H9 (cell line): Measurements from ENCODE around the gene THSD7B. TPM values are rescaled to one million over a fixed set of nuclear protein-coding genes. Genes with fewer than 3 reads are reported as not detected.

Experiments
- DNase-seq: peaks from one replicate; pipeline ENCODE4 v3.0.0-alpha.2; 2017
- H2AFZ ChIP-seq: one replicate; pipeline ENCODE4 v1.6.1; 2013; ENCODE audit warnings: mild to moderate bottlenecking, low read length, control low read depth, moderate library complexity
- H2AK5ac ChIP-seq: 2 replicates; pipeline ENCODE4 v1.6.1; 2013; ENCODE audit warnings: low read length, control low read depth, mixed read lengths; ENCODE audit not compliant: insufficient read length
- H2BK120ac ChIP-seq: one replicate; pipeline ENCODE4 v1.6.1; 2013; ENCODE audit warnings: low read depth, mild to moderate bottlenecking, low read length, control low read depth, inconsistent platforms; ENCODE audit not compliant: poor library complexity, severe bottlenecking
- H2BK12ac ChIP-seq: 2 replicates; pipeline ENCODE4 v1.6.1; 2013; ENCODE audit warnings: low read length, control low read depth, mixed read lengths, low read depth; ENCODE audit not compliant: insufficient read length
- H2BK15ac ChIP-seq: 2 replicates; pipeline ENCODE4 v1.6.1; 2013; ENCODE audit warnings: low read depth, low read length, control low read depth
- H2BK20ac ChIP-seq: one replicate; pipeline ENCODE4 v1.6.1; 2013; ENCODE audit warnings: low read depth, mild to moderate bottlenecking, low read length, control low read depth, inconsistent platforms; ENCODE audit not compliant: poor library complexity, severe bottlenecking
- H2BK5ac ChIP-seq: 2 replicates; pipeline ENCODE4 v1.6.1; 2013; ENCODE audit warnings: low read length, control low read depth, mixed read lengths; ENCODE audit not compliant: insufficient read length
- H3K14ac ChIP-seq: 2 replicates; pipeline ENCODE4 v1.6.1; 2013; ENCODE audit warnings: low read length, control low read depth; ENCODE audit not compliant: insufficient read depth
- H3K18ac ChIP-seq: 2 replicates; pipeline ENCODE4 v1.6.1; 2013; ENCODE audit warnings: low read depth, mild to moderate bottlenecking, mixed read lengths, low read length, control low read depth; ENCODE audit not compliant: insufficient read length
- H3K23ac ChIP-seq: 2 replicates; pipeline ENCODE4 v1.6.1; 2013; ENCODE audit warnings: low read length, control low read depth, mixed read lengths, low read depth; ENCODE audit not compliant: insufficient read length
- H3K23me2 ChIP-seq: 2 replicates; pipeline ENCODE4 v1.6.1; 2013; ENCODE audit warnings: low read depth, mild to moderate bottlenecking, mixed read lengths, low read length, control low read depth; ENCODE audit not compliant: insufficient read length, poor library complexity, severe bottlenecking
- H3K27ac ChIP-seq: 2 replicates; pipeline ENCODE4 v1.5.1; 2013; ENCODE audit warnings: low read length, control low read depth, mixed read lengths, low read depth; ENCODE audit not compliant: insufficient read length
- H3K27me3 ChIP-seq: 2 replicates; pipeline ENCODE4 v1.6.1; 2013; ENCODE audit warnings: low read length, control low read depth, inconsistent platforms; ENCODE audit not compliant: insufficient read depth
- H3K4ac ChIP-seq: 2 replicates; pipeline ENCODE4 v1.6.1; 2013; ENCODE audit warnings: low read depth, mild to moderate bottlenecking, control low read depth, inconsistent platforms, low read length, moderate library complexity
- H3K4me1 ChIP-seq: 2 replicates; pipeline ENCODE4 v1.6.1; 2013; ENCODE audit warnings: low read length, control low read depth, inconsistent platforms; ENCODE audit not compliant: insufficient read depth
- H3K4me2 ChIP-seq: 2 replicates; pipeline ENCODE4 v1.6.1; 2013; ENCODE audit warnings: low read length, control low read depth, mixed read lengths; ENCODE audit not compliant: insufficient read length, insufficient read depth
- H3K56ac ChIP-seq: 2 replicates; pipeline ENCODE4 v1.6.1; 2013; ENCODE audit warnings: low read depth, mild to moderate bottlenecking, mixed read lengths, low read length, control low read depth; ENCODE audit not compliant: insufficient read length
- H3K79me1 ChIP-seq: 2 replicates; pipeline ENCODE4 v1.6.1; 2013; ENCODE audit warnings: low read depth, mild to moderate bottlenecking, moderate library complexity, low read length, control low read depth, inconsistent platforms; ENCODE audit not compliant: insufficient read depth, poor library complexity, severe bottlenecking
- H3K79me2 ChIP-seq: 2 replicates; pipeline ENCODE4 v1.6.1; 2013; ENCODE audit warnings: low read length, control low read depth, inconsistent platforms; ENCODE audit not compliant: insufficient read depth
- H3K9ac ChIP-seq: 2 replicates; pipeline ENCODE4 v1.6.1; 2013; ENCODE audit warnings: low read length, control low read depth, mixed read lengths; ENCODE audit not compliant: insufficient read length; ENCODE audit errors: extremely low read depth
- H3K9me3 ChIP-seq: one replicate; pipeline ENCODE4 v1.6.1; 2013; ENCODE audit warnings: low read depth, low read length, inconsistent platforms; ENCODE audit not compliant: control insufficient read depth
- H3T11ph ChIP-seq: one replicate; pipeline ENCODE4 v1.6.1; 2013; ENCODE audit warnings: mild to moderate bottlenecking, low read length, control low read depth, inconsistent platforms
- H4K20me1 ChIP-seq: one replicate; pipeline ENCODE4 v1.6.1; 2013; ENCODE audit not compliant: control insufficient read depth, insufficient read length, insufficient read depth
- H4K5ac ChIP-seq: 2 replicates; pipeline ENCODE4 v1.6.1; 2013; ENCODE audit warnings: low read depth, mild to moderate bottlenecking, mixed read lengths, low read length, control low read depth; ENCODE audit not compliant: insufficient read length
- H4K8ac ChIP-seq: replicated peaks from 2 replicates; pipeline ENCODE4 v1.6.1; 2013; ENCODE audit warnings: low read length, control low read depth, mixed read lengths, low read depth; ENCODE audit not compliant: insufficient read length
- H4K91ac ChIP-seq: 2 replicates; pipeline ENCODE4 v1.6.1; 2013; ENCODE audit warnings: low read depth, mild to moderate bottlenecking, moderate library complexity, mixed read lengths, low read length, control low read depth; ENCODE audit not compliant: insufficient read length
- H3K27ac Mint-ChIP-seq, 3 experiments: 2 replicates in 2 of 3; 3 replicates in 1 of 3; pipeline ENCODE4 v1.8.0; 2020 to 2021; ENCODE audit warnings: mixed read lengths in 3 of 3, mild to moderate bottlenecking in 1 of 3, moderate library complexity in 1 of 3
- H3K27me3 Mint-ChIP-seq: 2 replicates; pipeline ENCODE4 v1.8.0; 2021; ENCODE audit warnings: low read depth, mild to moderate bottlenecking, moderate library complexity, mixed read lengths
- H3K36me3 Mint-ChIP-seq, 3 experiments: 2 replicates in 2 of 3; 3 replicates in 1 of 3; pipeline ENCODE4 v1.8.0; 2020 to 2021; ENCODE audit warnings: low read depth in 3 of 3, mixed read lengths in 3 of 3; ENCODE audit not compliant: insufficient read depth in 1 of 3
- H3K4me1 Mint-ChIP-seq, 2 experiments: 2 replicates each; pipeline ENCODE4 v1.8.0; 2020; ENCODE audit warnings: mixed read lengths in 2 of 2
- H3K4me3 Mint-ChIP-seq, 2 experiments: 2 replicates in 1 of 2; 3 replicates in 1 of 2; pipeline ENCODE4 v1.8.0; 2020 to 2021; ENCODE audit warnings: mild to moderate bottlenecking in 2 of 2, mixed read lengths in 2 of 2, moderate library complexity in 1 of 2
- H3K9me3 Mint-ChIP-seq, 2 experiments: 2 replicates in 1 of 2; 3 replicates in 1 of 2; pipeline ENCODE4 v1.8.0; 2020; ENCODE audit warnings: mild to moderate bottlenecking in 2 of 2, mixed read lengths in 2 of 2, moderate library complexity in 1 of 2
- WGBS: extraction: QIAGEN DNeasy Blood & Tissue Kit; methylation state at CpG from one replicate; pipeline ENCODE4 v1.1.7; 2013; ENCODE audit warnings: missing lambda C conversion rate, low lambda C conversion rate, mixed read lengths; ENCODE audit not compliant: insufficient read length; ENCODE audit errors: extremely low coverage; 5-methylcytosine and 5-hydroxymethylcytosine counted together
- total RNA-seq: library from RNA; stranded (reverse); gene quantifications from 2 replicates; pipeline ENCODE4 v1.2.1, GENCODE V29; 2021
- TF ChIP-seq, protein P1 (sequence below): fragments of 200-600 bp; sonication (generic); conservative IDR thresholded peaks from 3 replicates; pipeline ENCODE4 v1.8.0; 2021; ENCODE audit warnings: antibody characterized with exemption, mild to moderate bottlenecking

Gene THSD7B
- total RNA-seq, 1 experiment from 2014 or later = 0.85 TPM

DNA sequence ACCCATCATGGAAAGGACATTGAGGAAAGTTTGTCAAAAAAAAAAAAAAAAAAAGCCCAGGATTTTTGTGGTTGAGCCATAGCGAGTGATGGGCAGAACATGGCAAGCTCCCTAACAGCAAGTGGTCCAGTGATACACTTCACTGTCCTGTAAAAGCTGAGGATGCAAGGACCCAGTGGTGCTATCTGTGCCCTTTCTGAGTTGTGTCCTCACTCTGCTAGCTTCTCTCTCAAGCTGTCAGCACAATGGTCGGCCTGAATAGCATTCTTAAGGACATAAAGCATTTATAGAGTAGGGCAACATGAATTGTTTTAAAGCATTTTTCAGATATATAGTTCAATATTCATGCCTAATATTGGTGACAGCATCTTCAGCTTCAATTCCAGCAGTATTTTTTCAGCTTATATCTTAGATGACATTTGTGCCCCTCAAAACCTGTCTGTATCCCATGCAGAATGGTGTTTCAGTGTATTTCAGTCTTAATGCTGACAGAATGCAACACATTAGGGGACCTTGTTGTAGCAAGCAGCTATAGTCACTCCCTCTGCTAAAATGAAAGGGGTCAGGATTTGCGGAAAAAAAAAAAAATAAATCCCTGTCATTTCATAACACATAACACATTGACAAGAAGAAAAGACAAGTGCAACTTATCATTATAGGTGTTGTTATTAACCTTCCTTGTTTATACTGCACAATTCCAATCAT is 496.7 kb downstream of the THSD7B start:
- peak overlapping the region; percentile 51 for H3K4me2 ChIP-seq
- no peak overlapping the region for H3K18ac ChIP-seq
- Mint-ChIP-seq H3K9me3 (no peaks in the 10 kb centered on the region; a peak in 2 of 5 replicates), H3K4me1 (peaks cover 30 to 35% of the 10 kb centered on the region in 2 experiments), H3K36me3 (no peaks in the 10 kb centered on the region; a peak in 1 of 7 replicates), H3K27me3 (no peaks in the 10 kb centered on the region), H3K27ac (peak overlapping the region in 2 of 3 experiments; percentile 94; a peak in 4 of 7 replicates), H3K4me3 (peak overlapping the region; percentile 7 to 21; a peak in 2 of 5 replicates)
- H2BK20ac ChIP-seq = no peak overlapping the region
- no peaks in the 10 kb centered on the region; the same call in 1 of the 2 replicates for H3K4me1 ChIP-seq
- H4K8ac ChIP-seq = no peak overlapping the region
- H3K9me3 ChIP-seq = no peaks in the 10 kb centered on the region
- no peaks in the 10 kb centered on the region for H3K27me3 ChIP-seq
- H2BK5ac ChIP-seq = no peak overlapping the region
- no peak overlapping the region for H2BK15ac ChIP-seq
- DNase-seq = no peak
- H3K14ac ChIP-seq = no peak overlapping the region
- H3K79me2 ChIP-seq = no peaks in the 10 kb centered on the region
- H3K23ac ChIP-seq = no peak overlapping the region
- H4K91ac ChIP-seq = no peak overlapping the region
- WGBS = no CpG with 5 or more reads among the region's 3 CpGs
- H2BK120ac ChIP-seq = no peak overlapping the region
- no peak overlapping the region for H2AFZ ChIP-seq
- H3T11ph ChIP-seq = no peak overlapping the region
- no peak overlapping the region for H3K9ac ChIP-seq
- H3K56ac ChIP-seq = no peak overlapping the region
- H4K5ac ChIP-seq = no peak overlapping the region
- no peak overlapping the region for H3K4ac ChIP-seq
- no peaks in the 10 kb centered on the region for H4K20me1 ChIP-seq
- no peak overlapping the region for H2BK12ac ChIP-seq
- no peaks in the 10 kb centered on the region for H3K79me1 ChIP-seq
- TF ChIP-seq, protein P1, sequence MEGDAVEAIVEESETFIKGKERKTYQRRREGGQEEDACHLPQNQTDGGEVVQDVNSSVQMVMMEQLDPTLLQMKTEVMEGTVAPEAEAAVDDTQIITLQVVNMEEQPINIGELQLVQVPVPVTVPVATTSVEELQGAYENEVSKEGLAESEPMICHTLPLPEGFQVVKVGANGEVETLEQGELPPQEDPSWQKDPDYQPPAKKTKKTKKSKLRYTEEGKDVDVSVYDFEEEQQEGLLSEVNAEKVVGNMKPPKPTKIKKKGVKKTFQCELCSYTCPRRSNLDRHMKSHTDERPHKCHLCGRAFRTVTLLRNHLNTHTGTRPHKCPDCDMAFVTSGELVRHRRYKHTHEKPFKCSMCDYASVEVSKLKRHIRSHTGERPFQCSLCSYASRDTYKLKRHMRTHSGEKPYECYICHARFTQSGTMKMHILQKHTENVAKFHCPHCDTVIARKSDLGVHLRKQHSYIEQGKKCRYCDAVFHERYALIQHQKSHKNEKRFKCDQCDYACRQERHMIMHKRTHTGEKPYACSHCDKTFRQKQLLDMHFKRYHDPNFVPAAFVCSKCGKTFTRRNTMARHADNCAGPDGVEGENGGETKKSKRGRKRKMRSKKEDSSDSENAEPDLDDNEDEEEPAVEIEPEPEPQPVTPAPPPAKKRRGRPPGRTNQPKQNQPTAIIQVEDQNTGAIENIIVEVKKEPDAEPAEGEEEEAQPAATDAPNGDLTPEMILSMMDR = no peak
- peak overlapping the region; percentile 22 for H3K27ac ChIP-seq
- H2AK5ac ChIP-seq = no peak overlapping the region
- no peaks in the 10 kb centered on the region for H3K23me2 ChIP-seq
